Trophoblast cell (in vitro differentiated cells and primary cell): ENCODE data around the gene FAM236C. TPM values are rescaled to one million over a fixed set of nuclear protein-coding genes. Genes with fewer than 3 reads are reported as not detected.
"Not testable (repeated sequence)": the region's sequence is repeated elsewhere in the genome, so short reads cannot be mapped to it uniquely, and the experiment has no call there.

ENCODE experiments used
- DNase-seq, 2 donors: peaks; one replicate each; pipeline ENCODE4 v3.0.0-alpha.2; 2016
- H2AFZ ChIP-seq: 2 replicates; pipeline ENCODE4 v1.6.1; 2013; ENCODE audit warnings: low read length, moderate library complexity, mild to moderate bottlenecking; ENCODE audit not compliant: insufficient read depth, poor library complexity
- H2AK5ac ChIP-seq: 2 replicates; pipeline ENCODE4 v1.6.1; 2013; ENCODE audit warnings: mild to moderate bottlenecking, low read length
- H2BK120ac ChIP-seq: 2 replicates; pipeline ENCODE4 v1.6.1; 2013; ENCODE audit warnings: low read length, mild to moderate bottlenecking, moderate library complexity; ENCODE audit not compliant: insufficient read depth, poor library complexity
- H2BK12ac ChIP-seq: 2 replicates; pipeline ENCODE4 v1.6.1; 2013; ENCODE audit warnings: mild to moderate bottlenecking, low read length, moderate library complexity
- H2BK5ac ChIP-seq: 2 replicates; pipeline ENCODE4 v1.6.1; 2013; ENCODE audit warnings: low read length, low read depth, moderate library complexity, mild to moderate bottlenecking; ENCODE audit not compliant: poor library complexity
- H3K14ac ChIP-seq: 2 replicates; pipeline ENCODE4 v1.6.1; 2013; ENCODE audit warnings: mild to moderate bottlenecking, low read length
- H3K18ac ChIP-seq: 2 replicates; pipeline ENCODE4 v1.6.1; 2013; ENCODE audit warnings: mild to moderate bottlenecking, low read length
- H3K23ac ChIP-seq: 2 replicates; pipeline ENCODE4 v1.6.1; 2013; ENCODE audit warnings: low read length
- H3K27ac ChIP-seq: 2 replicates; pipeline ENCODE4 v1.5.1; 2013; ENCODE audit warnings: low read depth, mild to moderate bottlenecking, inconsistent platforms, low read length, moderate library complexity
- H3K27me3 ChIP-seq: 2 replicates; pipeline ENCODE4 v1.6.1; 2013; ENCODE audit warnings: inconsistent platforms, mild to moderate bottlenecking, low read length, moderate library complexity; ENCODE audit not compliant: insufficient read depth
- H3K36me3 ChIP-seq, 2 experiments: 1 replicate in 1 of 2; 2 replicates in 1 of 2; pipeline ENCODE4 v1.6.1; 2013; ENCODE audit warnings: low read length in 2 of 2, mild to moderate bottlenecking in 2 of 2, moderate library complexity in 1 of 2; ENCODE audit not compliant: insufficient read depth in 2 of 2, control insufficient read depth in 1 of 2
- H3K4ac ChIP-seq: 2 replicates; pipeline ENCODE4 v1.6.1; 2013; ENCODE audit warnings: low read depth, mild to moderate bottlenecking, low read length, moderate library complexity
- H3K4me1 ChIP-seq, 2 experiments: 1 replicate in 1 of 2; 2 replicates in 1 of 2; pipeline ENCODE4 v1.6.1; 2013; ENCODE audit warnings: low read length in 2 of 2, mild to moderate bottlenecking in 2 of 2, moderate library complexity in 1 of 2; ENCODE audit not compliant: insufficient read depth in 2 of 2, control insufficient read depth in 1 of 2
- H3K4me2 ChIP-seq: 2 replicates; pipeline ENCODE4 v1.6.1; 2013; ENCODE audit warnings: inconsistent platforms, mild to moderate bottlenecking, low read length, moderate library complexity
- H3K4me3 ChIP-seq: 2 replicates; pipeline ENCODE4 v1.5.1; 2013; ENCODE audit warnings: mild to moderate bottlenecking, low read depth, low read length, inconsistent platforms
- H3K79me1 ChIP-seq: one replicate; pipeline ENCODE4 v1.6.1; 2013; ENCODE audit warnings: low read length
- H3K79me2 ChIP-seq: 2 replicates; pipeline ENCODE4 v1.6.1; 2013; ENCODE audit warnings: low read length, mild to moderate bottlenecking; ENCODE audit not compliant: control insufficient read depth, insufficient read depth, poor library complexity
- H3K9ac ChIP-seq: 2 replicates; pipeline ENCODE4 v1.6.1; 2013; ENCODE audit warnings: mild to moderate bottlenecking, low read length
- H3K9me3 ChIP-seq: 2 replicates; pipeline ENCODE4 v1.6.1; 2013; ENCODE audit warnings: low read depth, mild to moderate bottlenecking, control low read depth, inconsistent platforms, low read length; ENCODE audit not compliant: insufficient read depth
- H4K12ac ChIP-seq: 2 replicates; pipeline ENCODE4 v1.6.1; 2013; ENCODE audit warnings: low read depth, mild to moderate bottlenecking, low read length, moderate library complexity
- H4K8ac ChIP-seq: 2 replicates; pipeline ENCODE4 v1.6.1; 2013; ENCODE audit warnings: low read depth, mild to moderate bottlenecking, low read length, moderate library complexity
- H4K91ac ChIP-seq: one replicate; pipeline ENCODE4 v1.6.1; 2013; ENCODE audit warnings: low read depth, mild to moderate bottlenecking, low read length, moderate library complexity
- WGBS: extraction: QIAGEN DNeasy Blood & Tissue Kit; methylation state at CpG from one replicate; pipeline ENCODE4 v1.1.7; 2013; ENCODE audit warnings: missing lambda C conversion rate; ENCODE audit not compliant: insufficient read length, insufficient coverage; ENCODE audit errors: extremely low coverage; 5-methylcytosine and 5-hydroxymethylcytosine counted together
- polyA plus RNA-seq: library from polyadenylated mRNA; stranded (reverse); fragments of 200-250 nt; gene quantifications from 2 replicates; pipeline ENCODE4 v1.2.3, GENCODE V29; 2013

FAM236C gene
- not detected in 2 replicates for polyA plus RNA-seq

GRCh38 chrX:72912315-72912714, at the start of gene FAM236C:
FAM236C (plus strand) TSS chrX:72912615; CDS start chrX:72912715, 100 bp downstream.
- not testable (repeated sequence) for H3K4me2 ChIP-seq, H3K79me1 ChIP-seq, H2BK12ac ChIP-seq, H3K27me3 ChIP-seq, H3K18ac ChIP-seq, H3K9ac ChIP-seq, H3K4me1 ChIP-seq, H2AFZ ChIP-seq, H3K9me3 ChIP-seq, DNase-seq, H3K4me3 ChIP-seq, H2BK120ac ChIP-seq, H2AK5ac ChIP-seq, H3K23ac ChIP-seq, H4K8ac ChIP-seq, H3K27ac ChIP-seq, H4K91ac ChIP-seq, H4K12ac ChIP-seq, H3K14ac ChIP-seq, H3K4ac ChIP-seq, H2BK5ac ChIP-seq, H3K79me2 ChIP-seq, H3K36me3 ChIP-seq
- WGBS = no CpG with 5 or more reads among the region's 13 CpGs

- not testable (repeated sequence) for H3K4me3 ChIP-seq, H2AFZ ChIP-seq, H3K79me2 ChIP-seq, H3K79me1 ChIP-seq, H3K4me1 ChIP-seq, H2BK120ac ChIP-seq, H2BK12ac ChIP-seq, H3K9ac ChIP-seq, H3K4ac ChIP-seq, H4K91ac ChIP-seq, H2BK5ac ChIP-seq, H2AK5ac ChIP-seq, H3K9me3 ChIP-seq, H3K27me3 ChIP-seq, H3K23ac ChIP-seq, H3K27ac ChIP-seq, H3K14ac ChIP-seq, H4K12ac ChIP-seq, H4K8ac ChIP-seq, H3K4me2 ChIP-seq, DNase-seq, H3K36me3 ChIP-seq, H3K18ac ChIP-seq
- no CpG with 5 or more reads among the region's 2 CpGs for WGBS
These were observed 29.5 kb upstream of the FAM236C start for GRCh38 chrX:72882898-72883297.

GRCh38 chrX:72889740-72890139, 22.7 kb upstream of the FAM236C start:
- H3K79me2 ChIP-seq, H3K36me3 ChIP-seq, H4K91ac ChIP-seq, H4K8ac ChIP-seq, H4K12ac ChIP-seq, DNase-seq, H2BK12ac ChIP-seq, H3K4ac ChIP-seq, H3K27ac ChIP-seq, H3K23ac ChIP-seq, H3K4me3 ChIP-seq, H3K9ac ChIP-seq, H3K4me2 ChIP-seq, H2BK120ac ChIP-seq, H3K4me1 ChIP-seq, H3K18ac ChIP-seq, H3K14ac ChIP-seq, H3K79me1 ChIP-seq, H3K9me3 ChIP-seq, H2AK5ac ChIP-seq, H2AFZ ChIP-seq, H2BK5ac ChIP-seq, H3K27me3 ChIP-seq: not testable (repeated sequence)
- no CpG with 5 or more reads among the region's 14 CpGs for WGBS

DNA sequence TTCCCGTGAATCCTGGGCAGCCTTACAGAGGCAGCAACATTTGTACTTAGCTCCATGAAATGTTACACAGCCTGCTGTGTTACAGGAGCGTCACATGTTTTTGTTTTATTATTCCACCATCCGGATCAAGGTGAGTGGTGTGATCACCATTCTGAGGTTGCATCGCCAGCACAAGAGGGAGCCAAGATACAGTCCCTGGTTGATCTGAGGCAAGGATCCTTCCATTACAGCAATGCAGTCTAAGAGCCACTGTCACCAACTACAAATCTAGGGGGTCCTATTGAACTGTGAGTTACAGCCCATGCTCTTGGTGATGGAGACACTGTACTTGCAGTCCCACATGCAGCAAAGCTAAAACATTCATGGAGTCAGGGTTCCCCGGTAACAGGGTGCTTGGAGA, 3.7 kb downstream of the FAM236C start:
- not testable (repeated sequence) for H3K4ac ChIP-seq, H3K14ac ChIP-seq, DNase-seq, H2BK120ac ChIP-seq, H3K9me3 ChIP-seq, H4K91ac ChIP-seq, H3K27me3 ChIP-seq, H3K23ac ChIP-seq, H2AFZ ChIP-seq, H3K79me1 ChIP-seq, H4K8ac ChIP-seq, H3K18ac ChIP-seq, H3K79me2 ChIP-seq, H3K4me3 ChIP-seq, H3K27ac ChIP-seq, H3K36me3 ChIP-seq, H3K4me2 ChIP-seq, H2BK5ac ChIP-seq, H3K9ac ChIP-seq, H4K12ac ChIP-seq, H2BK12ac ChIP-seq, H2AK5ac ChIP-seq, H3K4me1 ChIP-seq
- no CpG with 5 or more reads among the region's 5 CpGs for WGBS
